Fibroblast of upper back skin (primary cell): ENCODE data around the gene MYPN.

Source experiments
- DNase-seq: peaks from one replicate; pipeline ENCODE4 v3.0.0-alpha.2; 2013

MYPN gene

GRCh38 chr10:68096913-68097516 is 12.3 kb upstream of the MYPN start:
- DNase-seq = peak; percentile 92

DNA sequence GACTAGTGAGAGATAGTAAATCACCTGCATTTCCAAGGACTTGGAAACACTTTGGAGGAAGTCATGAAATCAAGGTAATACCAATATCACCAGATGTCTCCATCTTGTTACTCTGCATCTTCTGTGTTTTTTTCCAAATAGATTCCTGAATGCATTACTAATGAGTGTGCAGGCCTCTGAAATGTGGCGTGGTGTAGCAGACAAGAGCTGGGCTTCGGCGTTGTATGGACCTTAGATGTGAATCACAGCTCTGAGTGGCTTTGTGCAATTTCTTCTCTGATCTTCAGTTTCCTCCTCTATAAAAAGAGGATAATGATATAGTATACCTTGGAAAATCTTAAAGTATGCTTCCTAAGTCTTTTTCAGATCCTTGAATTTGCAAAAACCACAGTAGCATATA is 9.6 kb upstream of the MYPN start:
- peak; percentile 85 for DNase-seq

- no peak for DNase-seq
Observed at GRCh38 chr10:68101066-68101465, 8.2 kb upstream of the MYPN start.

GRCh38 chr10:68103261-68103878 is 5.9 kb upstream of the MYPN start:
- no peak for DNase-seq

- DNase-seq = no peak
Observed at GRCh38 chr10:68103901-68104300, 5.4 kb upstream of the MYPN start.

- DNase-seq = peak; percentile 72
Observed at GRCh38 chr10:68105820-68106219, 3.5 kb upstream of the MYPN start.

DNA sequence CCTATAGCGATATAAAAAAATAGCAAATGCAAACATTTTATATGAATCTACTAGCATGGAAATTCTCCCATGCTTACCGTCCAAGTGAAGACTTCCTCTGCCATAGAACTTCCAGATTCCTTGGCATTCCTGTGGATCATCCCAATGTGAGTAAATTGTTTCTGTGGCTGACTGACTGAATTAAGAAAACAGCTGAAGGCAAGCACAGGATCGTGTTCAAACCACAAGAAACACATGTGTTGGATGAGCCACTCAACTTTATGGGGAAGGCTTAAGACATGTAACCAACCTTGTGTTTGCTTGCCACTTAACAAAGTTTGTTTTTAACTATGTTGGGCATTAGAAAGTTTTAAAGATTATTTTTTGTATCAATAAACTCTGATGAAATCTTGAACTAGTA is 2.6 kb upstream of the MYPN start:
- DNase-seq = peak; percentile 95

- no peak for DNase-seq
Observed at GRCh38 chr10:68107651-68108050, 1.6 kb upstream of the MYPN start.

GRCh38 chr10:68108051-68108450 is 1.2 kb upstream of the MYPN start:
- DNase-seq = no peak

- DNase-seq = no peak
Observed at GRCh38 chr10:68108653-68109052, 635 bp upstream of the MYPN start.

- DNase-seq = no peak
Observed at GRCh38 chr10:68110027-68110426, 739 bp downstream of the MYPN start.

DNA sequence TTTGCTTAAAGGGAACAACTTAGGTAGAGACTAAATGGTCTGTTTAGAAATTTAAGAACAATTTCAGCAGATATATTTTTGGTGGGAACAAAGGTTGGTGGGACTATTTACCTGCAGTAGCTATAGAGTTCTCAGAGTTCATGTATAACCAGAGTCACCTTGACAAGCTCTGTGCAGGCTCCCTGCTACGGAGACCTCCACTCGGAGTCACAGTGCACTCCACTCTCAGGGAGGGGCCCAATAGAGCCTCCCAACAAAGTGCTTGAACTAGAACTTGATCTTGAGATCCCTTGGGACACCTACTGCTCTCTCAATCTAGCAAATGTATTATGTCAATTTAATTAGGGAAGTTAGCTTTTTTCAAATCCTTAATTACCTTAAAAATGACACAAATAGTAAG is 2.3 kb downstream of the MYPN start:
- no peak for DNase-seq

DNA sequence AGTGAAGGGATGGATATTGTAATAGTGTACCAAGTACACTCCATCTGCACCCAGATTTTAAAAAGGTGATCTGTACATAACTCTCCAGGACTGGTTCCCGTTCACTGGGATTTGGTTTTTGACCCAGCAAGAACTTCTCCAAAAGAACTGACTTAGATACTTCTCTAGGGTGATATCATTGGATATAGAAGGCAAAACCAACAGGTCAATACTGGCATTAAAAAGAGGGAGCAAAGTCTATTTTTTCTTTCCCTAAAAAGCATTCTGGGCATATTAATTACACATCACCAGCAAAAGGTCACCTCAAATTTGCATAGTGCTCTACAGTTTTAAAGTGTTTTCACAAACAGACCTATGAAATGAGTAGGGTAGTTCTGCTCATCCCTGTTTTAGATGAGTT is 3.5 kb downstream of the MYPN start:
- no peak for DNase-seq

DNA sequence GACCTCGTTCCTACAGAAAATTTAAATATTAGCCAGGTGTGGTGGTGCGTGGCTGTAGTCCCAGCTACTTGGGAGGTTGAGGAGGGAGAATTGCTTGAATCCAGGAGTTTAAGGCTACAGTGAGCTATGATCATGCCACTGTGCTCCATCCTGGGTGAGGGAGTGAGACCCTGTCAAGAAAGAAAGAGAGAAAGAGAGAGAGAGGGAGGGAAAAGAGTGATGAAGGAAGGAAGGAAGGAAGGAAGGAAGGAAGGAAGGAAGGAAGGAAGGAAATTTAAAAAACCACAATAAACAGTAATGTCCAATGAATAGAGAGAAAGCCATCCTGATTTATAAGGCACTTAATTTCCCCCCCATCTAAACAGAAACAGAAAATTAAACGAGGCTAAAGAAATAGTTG is 9.4 kb downstream of the MYPN start:
- no peak for DNase-seq

- DNase-seq = no peak
Observed at GRCh38 chr10:68121020-68121743, 11.9 kb downstream of the MYPN start.

DNA sequence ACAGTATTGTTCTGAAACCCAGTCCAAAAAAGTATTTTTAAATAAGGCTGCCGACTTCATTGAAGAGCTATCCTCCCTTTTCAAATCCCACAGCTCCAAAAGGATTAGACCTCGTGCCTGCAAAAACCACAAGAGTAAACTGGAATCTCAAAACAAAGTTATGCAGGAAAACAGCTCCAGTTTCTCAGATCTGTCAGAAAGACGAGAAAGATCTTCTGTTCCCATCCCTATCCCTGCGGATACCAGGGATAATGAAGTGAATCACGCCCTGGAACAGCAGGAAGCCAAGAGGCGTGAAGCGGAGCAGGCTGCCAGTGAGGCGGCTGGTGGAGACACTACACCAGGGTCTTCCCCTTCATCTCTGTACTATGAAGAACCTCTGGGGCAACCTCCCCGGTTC is 12.6 kb downstream of the MYPN start:
- no peak for DNase-seq

GRCh38 chr10:68124718-68125117 is 15.4 kb downstream of the MYPN start:
- DNase-seq = no peak

DNA sequence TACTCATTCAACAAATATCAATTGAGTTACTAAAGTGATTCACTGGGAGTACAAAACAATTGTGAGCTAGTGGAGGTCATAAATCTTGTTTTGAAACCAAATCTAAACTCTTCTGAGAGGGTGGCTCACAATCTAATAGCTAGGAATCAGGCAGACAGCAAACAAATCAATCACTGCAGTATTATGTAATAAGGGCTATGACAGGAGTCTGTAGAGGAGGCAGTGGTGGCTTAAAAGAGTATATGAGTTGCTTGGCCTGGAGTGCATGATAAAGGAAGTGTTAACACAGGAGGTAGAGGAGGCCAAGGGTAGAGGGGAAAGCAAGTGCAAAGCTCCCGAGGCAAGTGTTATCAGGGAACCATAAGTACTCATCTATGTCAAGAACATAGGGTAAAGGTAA is 16.5 kb downstream of the MYPN start:
- no peak for DNase-seq

DNA sequence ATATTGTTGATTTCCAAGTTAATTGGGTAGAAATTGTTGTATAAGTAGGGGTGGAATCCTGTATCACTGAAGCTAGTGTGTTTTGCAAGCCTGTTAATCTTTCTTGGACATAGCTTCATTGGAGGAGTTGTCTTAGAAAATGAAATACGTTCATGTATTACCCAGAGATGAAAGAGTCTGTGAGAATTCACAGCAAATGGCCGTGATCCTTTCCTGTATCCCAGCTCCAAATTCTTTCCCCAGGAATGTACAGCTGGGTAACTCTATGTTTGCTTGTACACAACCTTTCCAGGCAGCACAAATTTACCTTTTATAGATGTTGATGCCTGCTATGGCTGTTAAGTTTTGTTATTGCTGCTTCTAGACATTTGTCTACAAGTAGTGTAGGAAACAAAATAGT is 18.7 kb downstream of the MYPN start:
- DNase-seq = no peak

DNA sequence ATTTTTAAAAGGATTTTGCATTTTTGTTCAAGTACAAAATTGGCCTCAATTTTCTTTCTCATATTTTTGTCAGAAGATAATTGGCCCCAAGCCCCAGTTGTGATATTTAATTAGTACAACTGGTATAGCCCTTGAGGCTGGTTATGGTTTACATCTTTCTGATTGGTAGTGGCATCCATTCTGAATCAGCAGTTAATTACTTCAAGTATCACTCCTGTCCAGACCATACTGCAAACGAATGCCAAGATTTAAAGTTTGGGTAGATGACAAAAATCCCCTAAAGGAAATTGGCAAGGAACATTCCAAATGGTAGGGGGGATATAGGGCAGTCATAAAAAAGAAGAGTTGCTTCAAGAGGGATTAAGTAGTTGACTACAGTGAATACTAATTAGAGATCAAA is 23.1 kb downstream of the MYPN start:
- DNase-seq = no peak

- DNase-seq = no peak
Observed at GRCh38 chr10:68133523-68133922, 24.2 kb downstream of the MYPN start.

- DNase-seq = peak; percentile 39
Observed at GRCh38 chr10:68135362-68135761, 26.1 kb downstream of the MYPN start.

DNA sequence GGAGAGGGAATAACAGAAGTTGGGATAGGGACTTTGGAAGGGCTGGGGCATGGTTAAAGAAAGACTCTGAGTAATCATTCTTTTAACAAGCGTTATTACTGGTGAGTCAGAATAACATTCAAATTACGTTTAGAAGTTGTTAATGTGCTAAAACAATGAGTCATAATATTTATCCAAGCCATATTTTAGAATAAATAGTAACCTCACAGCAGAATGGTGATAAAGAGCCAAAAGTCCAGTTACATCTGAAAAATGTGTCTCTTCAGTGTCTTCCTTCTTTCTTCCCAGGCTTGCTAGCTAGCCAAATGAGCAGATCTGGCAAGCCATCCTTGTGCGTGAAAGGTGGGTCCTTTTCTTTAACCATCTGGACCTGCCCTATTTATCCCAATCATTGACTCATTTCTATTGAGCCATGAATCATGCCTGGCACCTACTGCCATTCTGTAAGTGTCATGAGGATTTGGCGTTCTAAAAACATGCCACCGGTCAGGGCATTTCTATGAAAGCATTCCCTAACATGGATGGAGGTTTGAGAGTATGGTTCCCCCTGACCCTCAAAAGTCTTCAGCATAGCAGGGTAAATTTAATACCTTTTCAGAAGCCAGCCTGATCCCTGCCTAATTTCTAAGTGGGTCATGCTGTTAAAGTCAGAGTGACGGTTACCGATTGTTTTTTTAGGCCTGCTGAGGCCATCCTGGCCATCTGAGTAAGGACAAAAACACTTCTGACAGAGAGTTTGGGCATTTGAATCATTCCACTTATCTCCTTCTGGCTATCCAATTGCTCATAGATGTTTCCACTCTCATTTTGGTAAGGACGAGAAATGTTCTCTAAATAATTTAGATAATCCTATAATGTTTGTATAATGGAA is 26.9 kb downstream of the MYPN start:
- peak; percentile 79 for DNase-seq

DNA sequence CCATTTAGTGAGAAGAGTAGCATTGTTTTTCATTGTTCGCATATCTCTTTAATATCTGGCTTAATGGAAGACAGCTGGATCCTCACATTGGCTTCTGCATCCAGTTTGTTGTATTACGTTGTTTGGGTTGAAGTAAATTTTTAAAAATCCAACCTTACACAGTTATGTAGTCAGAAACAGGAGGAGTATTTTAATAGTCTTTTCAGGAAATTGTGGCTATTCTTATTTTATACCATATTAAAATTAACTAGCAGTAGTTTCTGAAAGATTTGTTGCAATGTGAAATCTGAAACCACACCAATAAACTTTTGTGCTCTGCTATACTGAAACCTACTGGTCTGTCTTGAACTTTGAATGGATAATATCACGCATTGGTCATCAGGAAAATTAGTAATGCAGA is 27.9 kb downstream of the MYPN start:
- peak; percentile 59 for DNase-seq
